GM21515 (cell line): ENCODE data around the gene CFAP99.

Experiments used
- ATAC-seq: cut with Tn5 transposase; IDR thresholded peaks from one replicate; pipeline ENCODE4 v1.9.1; 2021; ENCODE audit not compliant: unreplicated experiment

Gene CFAP99

DNA sequence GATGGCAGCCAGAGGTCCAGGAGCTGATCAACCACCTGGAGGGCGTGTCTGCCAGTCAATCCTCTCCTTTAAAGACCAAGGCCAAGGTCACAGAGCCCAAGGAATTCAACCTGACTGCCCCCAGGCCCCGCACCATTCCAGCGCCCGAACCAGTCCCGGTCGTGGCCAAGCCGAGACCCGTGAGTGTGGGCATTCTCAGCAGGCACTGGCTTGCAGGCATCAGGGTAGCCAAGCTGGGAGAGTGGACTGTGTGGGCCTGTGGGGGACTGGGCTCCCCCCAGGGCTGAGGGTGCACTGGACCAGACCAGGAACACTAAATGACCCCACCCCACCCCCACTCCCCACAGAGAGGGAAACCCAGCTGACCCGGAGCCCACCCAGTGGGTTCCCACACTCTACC lies 26.4 kb downstream of the CFAP99 start:
- no peak for ATAC-seq

- ATAC-seq: no peak
Measured at GRCh38 chr4:2445571-2445970, 26.8 kb downstream of the CFAP99 start.

DNA sequence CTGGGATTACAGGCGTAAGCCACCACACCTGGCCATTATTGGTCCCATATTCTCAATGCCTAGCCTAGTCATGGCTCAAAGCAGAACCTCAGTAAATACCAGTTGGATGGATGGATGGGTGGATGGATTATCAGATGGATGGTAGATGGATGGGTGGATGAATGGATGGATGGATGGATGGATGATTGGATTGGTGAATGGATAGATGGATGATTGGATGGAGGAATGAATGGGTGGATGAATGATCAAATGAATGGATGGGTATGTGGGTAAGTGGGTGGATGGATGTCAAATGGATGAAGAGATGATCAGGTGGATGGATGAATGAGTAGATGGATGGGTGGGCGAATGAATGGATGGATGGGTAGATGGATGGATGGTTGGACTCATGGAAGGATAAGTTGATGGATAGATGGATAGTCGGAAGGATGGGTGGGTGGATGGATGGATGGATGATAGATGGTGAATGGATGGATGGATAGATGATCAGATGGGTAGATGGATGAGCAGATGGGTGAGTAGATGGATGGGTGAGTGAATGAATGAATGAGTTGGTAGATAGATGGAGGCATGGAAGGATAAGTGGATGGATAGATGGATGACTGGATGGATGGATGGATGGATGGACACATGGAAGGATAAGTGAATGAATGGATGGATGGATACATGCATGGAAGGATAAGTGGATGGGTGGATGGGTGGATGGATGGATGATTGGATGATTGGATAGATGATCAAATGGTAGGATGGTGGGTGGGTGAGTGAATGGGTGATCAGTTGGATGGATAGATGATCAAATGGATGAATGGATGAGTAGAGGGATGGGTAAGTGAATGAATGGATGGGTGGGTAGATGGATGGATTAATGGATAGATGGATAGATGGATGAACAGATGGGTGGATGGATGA lies 28.2 kb downstream of the CFAP99 start:
- no peak for ATAC-seq

DNA sequence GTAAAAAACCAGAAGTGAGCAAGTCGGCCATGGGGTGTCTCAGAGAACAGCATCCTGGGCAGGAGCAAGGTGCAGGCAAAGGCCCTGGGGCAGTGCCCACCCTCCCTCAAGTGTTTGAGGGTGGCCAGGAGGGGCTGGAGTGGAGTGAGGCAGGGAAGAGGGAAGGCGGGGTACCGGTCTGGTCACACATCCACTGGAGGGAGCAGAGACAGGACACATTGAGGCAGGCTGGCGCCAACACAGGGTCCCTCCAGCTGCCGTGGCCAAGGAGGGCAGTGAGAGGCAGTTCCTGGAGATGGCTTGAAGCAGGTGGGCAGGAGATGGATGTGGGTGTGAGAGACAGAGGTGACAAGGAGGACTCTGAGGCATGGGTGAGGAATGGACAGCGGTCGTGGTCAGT lies 29.8 kb downstream of the CFAP99 start:
- no peak for ATAC-seq

DNA sequence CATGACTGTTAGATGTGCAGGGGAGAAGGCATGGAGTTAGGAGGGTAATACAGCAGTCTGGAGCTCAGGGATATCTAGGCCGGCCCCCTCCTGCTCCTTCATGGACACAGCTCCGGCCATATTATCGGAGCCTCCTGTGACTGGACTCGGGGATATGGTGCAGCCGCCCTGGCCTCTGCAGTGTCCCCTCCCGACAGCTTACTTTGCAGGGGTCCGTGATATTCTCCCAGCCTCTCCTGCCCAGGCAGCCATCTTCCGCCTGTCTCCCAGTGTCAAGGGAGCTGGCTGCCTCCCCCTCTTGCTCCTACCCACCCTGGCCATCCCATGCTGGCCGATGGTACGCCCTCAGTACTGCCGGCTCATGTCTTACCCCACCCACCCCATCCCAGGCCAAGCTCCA lies 30.3 kb downstream of the CFAP99 start:
- no peak for ATAC-seq

- no peak for ATAC-seq
Measured at GRCh38 chr4:2449511-2450392, 31.0 kb downstream of the CFAP99 start.

DNA sequence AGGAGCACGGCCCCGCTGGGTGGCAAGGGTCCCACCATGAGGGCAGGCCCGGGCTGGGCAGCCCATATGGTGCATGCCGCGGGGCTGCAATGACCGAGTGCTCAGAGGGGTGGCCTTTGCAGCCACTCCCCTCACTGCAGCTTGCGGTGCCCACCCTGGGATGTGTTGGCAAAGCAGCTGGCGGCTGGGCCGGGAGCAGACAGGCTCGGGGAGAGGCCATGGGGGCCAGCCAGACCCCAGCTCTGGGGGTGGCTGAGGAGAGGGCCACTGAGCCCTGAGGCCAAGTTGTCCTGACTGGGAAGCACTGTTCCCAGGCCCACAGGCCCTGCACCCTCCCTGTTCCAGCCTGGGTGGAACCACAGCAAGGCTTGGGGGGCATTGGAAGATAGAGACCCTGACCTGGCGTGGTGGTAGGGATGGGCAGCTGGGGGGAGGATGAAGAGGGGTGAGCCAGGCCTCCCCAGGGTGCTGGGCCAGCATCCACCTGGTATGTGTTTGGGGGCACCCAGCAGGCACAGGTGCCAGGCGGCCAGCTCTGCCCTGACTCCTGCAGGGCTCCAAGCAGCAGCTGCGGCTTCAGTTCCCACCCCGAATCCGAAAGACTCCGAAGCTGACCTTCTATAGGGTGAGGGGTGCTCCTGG lies 31.8 kb downstream of the CFAP99 start:
- no peak for ATAC-seq

GRCh38 chr4:2451036-2451520 lies 32.3 kb downstream of the CFAP99 start:
- ATAC-seq: no peak

DNA sequence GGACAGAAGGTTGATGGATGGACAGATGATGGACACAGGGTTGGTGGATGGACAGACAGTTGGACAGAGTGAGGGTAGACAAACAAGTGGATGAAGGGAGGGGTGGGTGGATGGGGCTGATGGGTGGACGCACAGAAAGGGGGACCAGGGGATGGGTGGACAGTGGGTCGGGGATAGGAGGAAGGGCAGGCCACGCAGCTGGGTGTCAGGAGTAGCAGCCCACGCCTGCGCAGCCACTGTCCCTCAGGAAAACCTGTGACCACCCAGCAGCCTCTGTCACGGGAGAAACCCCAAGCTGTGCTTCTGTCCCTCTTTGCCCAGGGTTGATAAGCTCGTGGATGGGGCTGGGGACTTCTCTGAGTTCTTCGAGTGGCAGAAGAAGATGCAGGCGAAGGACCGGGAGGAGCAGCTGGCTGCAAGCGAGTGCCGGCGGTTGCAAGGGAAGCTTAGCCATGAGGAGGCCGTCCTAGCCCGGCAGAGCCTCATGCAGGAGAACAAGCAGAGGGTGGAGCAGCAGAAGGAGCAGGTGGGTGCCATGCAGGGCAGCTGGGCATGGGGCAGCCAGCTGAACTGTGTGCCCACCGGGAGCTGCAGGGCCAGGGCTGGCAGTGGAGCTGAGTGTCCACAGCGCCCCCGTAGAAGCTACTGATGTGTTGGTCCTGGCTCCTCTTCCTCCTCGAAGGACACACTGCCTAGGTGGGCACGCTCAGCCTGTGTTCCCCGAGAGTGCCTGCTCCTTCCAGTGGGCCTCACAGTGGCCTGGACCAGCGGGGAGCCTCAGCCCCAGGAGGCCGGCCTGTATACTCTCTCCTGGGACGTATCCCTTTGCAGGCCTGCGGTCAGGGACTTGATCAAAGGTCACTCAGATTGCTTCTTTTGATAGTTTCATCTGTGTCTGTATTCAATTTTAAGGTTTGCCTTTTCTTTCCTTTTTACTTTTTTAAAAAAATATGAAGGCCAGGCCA lies 33.3 kb downstream of the CFAP99 start:
- no peak for ATAC-seq

GRCh38 chr4:2457481-2458295 lies 38.9 kb downstream of the CFAP99 start:
- no peak for ATAC-seq

DNA sequence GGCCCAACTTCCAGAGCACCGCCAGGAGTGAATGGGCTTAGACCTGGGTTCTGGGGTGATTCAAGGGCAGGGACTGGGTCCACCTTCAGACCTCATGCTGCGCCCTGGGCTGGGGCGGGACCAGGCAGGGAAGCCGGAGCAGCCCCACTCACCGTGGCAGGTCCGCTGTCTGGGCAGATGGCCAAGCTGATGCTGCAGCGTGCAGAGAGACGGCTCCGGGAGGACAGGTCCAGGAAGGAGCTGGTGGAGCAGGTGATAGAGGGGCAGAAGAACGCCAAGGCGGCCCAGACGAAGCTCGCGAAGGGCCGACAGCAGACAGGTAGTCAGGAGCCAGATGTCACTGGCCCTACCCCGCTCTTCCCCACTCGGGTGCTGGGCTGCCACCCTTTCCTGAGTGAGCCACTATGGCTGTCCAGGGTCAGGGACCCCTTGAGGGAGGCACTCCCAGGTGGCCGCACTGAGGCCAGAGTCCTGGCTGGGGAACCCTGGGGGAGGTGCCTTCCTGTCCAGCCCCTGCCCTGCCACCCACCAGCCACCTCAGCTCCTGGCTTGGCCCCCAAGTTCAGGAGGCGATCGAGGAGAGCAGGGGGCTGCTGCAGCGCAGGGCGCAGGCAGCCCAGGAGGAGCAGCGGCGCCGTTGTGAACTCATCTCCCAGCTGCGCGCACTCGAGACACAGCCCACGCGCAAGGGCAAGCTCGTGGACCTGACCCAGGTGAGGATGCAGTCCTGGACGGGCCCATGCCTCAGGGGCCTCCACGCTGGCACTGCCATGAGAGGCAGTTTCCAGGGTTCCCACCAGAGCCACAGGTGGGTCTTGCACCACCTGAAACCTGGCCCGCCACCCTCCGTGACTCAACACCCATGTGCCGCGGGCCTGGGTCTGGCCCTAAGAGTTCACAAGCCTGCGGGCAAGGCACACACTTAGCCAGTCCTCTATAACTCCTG lies 40.1 kb downstream of the CFAP99 start:
- no peak for ATAC-seq

DNA sequence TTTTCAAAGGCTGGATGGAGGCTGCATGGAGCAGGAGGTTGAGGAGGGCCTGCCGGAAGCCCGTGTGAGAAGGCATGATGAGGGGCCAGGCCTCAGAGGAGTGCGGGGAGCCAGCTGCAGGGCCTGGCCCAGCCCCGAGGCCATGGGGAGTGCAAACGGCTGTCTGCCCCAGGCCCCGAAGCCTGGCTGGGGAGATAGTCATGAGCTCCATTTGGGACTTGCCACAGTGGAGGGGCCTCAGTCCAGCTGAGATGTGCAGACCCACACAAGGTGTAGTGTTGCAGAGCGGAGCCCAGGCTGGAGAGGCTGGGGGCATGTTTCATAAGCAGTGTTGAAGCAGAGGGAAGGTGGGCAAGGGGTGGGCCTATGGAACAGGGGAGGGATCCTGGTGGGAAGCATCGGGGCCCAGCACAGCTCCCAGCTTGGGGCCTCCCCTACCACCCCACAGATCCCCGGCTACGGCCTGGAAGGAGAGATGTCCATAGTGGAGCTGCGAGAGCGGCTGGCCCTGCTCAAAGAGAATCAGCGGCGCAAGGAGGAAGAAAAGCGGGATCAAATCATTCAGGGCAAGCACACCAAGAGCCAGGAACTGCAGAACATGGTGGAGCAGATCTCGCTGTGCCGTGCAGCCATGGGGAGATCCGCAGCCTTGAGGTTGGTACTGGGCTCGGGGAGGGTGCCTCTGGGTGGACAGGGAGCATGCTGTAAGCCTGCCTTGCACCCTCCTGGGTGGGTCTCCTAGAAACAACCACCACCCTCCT lies 41.0 kb downstream of the CFAP99 start:
- no peak for ATAC-seq

GRCh38 chr4:2461246-2461960 lies 42.6 kb downstream of the CFAP99 start:
- ATAC-seq: no peak

DNA sequence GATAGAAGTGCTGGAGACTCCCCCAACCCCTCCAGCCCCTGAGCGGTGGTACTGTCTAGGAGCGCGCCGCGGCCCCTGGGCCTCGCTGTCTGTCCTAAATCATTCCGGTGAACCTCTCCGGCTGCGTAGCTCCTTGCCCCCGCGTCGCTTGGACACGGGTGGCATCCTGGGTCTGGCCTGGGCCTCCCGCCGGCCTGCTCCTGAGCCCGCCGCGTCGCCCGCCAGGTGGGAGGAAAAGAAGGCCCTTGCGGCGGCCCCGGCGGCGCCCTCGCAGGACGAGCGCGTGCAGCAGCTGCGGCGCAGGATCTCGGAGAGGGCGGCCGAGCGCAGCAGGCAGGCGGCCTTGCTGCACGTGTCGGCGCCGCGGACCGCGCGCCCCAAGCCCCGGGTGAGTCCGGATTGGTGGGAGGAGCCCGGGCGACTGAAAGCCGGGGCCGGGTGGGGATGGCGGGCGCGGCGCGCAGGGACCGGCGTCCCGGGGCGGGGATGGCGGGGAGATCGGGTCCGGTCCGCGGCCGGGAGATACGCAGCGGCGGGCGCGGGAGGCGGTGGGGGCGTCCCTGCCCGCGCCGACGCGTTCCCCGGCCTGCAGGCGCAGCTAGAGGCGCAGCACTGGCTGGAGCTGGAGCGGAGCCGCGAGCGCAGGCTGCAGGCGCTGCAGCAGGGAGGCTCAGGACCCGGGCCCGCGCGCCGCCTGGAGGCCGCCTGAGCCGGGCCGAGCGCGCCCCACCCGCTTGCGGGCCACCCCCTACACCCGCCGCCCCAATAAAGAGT lies 43.6 kb downstream of the CFAP99 start:
- peak; percentile 79 for ATAC-seq

GRCh38 chr4:2462992-2463762 lies 44.4 kb downstream of the CFAP99 start:
- ATAC-seq: no peak
